ENCODE measurements around the gene RAB15.

GRCh38 chr14:64979336-64980074, 7.4 kb upstream of the RAB15 start:
- no peak for TF ChIP-seq CTCF (IDR thresholded peaks at IDR 0.05)
- TF ChIP-seq POLR2A (IDR thresholded peaks at IDR 0.05), result no peak
- no peak for TF ChIP-seq POLR2AphosphoS5 (IDR thresholded peaks at IDR 0.05)
- TF ChIP-seq EP300 (IDR thresholded peaks at IDR 0.05), result no peak

Measured in stomach (tissue), 4 donors.